GM18907 (cell line): ENCODE data around the gene CCDC78.

ENCODE experiments used
- ATAC-seq: cut with Tn5 transposase; IDR thresholded peaks from one replicate; pipeline ENCODE4 v1.9.1; 2021; ENCODE audit warnings: mild to moderate bottlenecking, moderate library complexity; ENCODE audit not compliant: unreplicated experiment

Gene CCDC78

GRCh38 chr16:726438-727290, at the start of gene CCDC78, which contains the start of gene HAGHL:
Gene CCDC78 (minus strand): TSS chr16:726443. CDS start chr16:726367, 76 bp downstream.
Gene HAGHL (plus strand): TSS chr16:727106. CDS start chr16:727510, 404 bp downstream.
- no peak for ATAC-seq

DNA sequence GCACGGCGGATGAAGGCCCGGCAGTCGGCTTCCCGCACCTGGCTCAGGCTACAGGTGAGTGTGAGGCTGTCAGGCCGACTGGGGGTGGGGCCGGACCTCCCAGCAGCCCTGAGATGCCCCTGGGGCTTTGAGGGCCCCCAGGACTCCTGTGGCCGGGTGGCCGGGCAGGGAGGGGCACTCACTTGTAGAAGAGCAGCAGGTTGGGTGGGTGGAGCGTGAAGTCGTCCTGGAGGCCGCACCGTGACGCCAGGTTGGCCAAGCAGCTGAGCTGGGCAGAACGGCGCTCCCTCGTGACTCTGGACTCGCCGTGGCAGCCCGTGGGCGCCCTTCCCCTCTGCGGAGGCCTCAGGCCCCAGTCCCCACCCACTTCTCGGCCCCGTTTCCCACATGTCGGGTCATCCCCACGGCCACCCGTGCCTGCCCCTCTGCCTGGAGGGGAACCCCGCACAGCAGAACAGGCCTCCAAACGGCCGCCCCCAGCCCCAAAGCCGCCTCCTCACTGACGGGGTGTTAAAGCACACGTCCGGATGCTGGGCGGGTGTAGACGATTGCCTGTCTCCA, 49.1 kb upstream of the CCDC78 start:
- no peak for ATAC-seq

DNA sequence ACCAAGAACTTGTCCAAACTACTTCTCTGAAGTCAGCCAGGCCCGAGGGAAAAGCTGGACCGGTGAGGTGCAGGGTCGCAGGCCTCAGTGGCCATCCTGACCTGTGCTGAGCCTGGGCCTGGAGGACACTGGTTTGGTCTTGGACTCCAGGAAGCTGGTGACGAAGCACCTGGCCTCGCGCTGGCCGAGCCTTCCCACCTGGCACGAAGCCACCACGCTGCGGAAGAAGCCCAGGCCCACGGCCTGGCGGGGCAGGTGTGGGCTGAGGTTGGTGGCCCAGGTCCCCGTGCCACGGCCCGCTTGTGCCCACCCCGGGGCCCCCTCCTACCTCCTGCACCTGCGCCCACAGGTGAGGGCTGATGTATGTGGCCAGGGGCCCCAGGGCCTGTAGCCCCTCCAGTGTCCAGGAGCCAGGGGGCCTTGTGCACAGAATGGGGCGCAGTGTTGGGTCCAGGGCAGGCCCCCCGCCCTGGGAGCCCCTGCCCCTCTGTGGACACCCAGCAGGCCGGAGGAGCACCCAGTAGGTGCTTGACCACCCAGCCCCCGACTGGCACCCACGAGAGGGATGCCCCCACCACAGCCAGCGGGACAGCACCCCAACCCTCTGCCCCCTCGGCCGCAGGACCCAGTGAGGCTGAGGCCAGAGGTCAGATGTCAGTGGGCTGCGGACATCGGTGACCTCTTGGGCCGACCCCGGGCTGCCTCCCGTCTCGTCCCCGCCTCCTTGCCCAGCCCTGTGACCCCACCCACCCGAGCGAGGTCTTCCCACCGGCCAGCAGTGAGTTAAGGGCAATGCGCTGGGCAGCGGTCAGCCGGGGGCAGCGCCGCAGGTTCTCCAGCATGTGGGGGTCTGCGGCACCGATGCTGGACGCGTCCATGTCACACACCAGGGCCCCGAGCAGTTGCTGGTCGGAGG, 48.1 kb upstream of the CCDC78 start:
- no peak for ATAC-seq

GRCh38 chr16:772959-773358, 46.7 kb upstream of the CCDC78 start:
- no peak for ATAC-seq

DNA sequence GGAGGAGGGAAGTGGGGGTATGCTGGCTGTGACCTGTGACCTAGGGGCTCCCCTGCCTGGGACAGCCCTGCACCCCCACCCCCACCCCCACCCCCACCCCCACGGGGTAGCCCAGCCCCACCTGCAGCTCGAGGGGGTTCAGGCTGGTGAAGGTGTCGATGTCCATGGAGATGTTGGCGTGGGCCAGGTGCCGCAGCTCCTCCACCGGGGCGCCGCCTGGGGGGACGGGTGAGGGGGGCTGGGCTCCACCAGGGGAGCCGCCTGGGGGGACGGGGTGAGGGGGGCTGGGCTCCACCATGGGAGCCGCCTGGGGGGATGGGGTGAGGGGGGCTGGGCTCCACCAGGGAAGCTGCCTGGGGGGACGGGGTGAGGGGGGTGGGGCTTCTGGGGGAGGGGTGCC, 44.2 kb upstream of the CCDC78 start:
- no peak for ATAC-seq

DNA sequence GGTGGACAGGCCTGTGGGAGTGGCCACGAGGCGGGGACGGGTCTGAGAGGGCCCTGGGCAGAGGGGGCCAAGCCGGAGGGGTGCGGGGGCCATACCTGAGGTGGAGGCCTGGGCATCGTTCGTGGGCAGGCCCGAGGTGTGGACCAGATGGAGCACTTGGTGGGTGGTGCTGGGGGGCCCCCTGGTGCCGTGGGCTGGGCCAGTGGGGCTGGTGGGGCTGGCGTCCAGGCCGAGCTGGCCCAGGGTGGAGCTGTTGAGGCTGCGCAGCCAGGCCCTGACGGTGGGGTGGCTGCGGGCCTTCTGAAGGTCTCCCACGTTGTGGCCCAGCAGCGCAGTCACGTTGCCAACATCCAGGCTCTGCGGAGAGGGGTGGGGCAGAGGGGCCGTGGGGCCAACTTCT, 43.7 kb upstream of the CCDC78 start:
- ATAC-seq: no peak

DNA sequence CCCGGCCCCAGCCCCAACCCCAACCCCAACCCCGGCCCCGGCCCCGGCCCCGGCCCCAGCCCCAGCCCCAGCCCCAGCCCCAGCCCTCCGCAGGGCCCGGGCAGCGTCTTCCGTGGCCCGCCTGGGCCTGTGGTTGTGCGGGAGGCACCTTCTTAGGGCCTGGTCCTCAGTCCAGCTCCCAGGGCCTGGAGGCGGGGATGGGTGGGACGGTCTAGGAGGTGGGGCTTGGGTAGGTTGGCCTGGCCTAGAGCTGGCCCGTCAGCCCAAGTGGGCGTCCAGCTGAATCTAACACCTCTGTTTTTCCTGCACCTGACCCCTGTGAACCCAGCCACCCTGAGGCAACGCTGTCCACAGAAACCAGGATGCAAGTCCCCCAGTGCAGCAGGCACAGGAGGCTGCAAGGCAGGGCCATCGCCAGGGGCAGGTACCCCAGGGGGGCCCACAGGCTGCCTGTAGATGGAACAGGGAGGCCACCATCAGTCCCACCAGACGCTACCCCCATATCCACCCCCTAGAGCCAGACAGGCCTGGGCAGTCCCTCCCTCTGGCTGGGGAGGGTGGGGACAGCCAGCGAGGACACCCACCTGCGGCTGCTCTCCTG, 43.0 kb upstream of the CCDC78 start:
- ATAC-seq: no peak

GRCh38 chr16:768428-768827, 42.2 kb upstream of the CCDC78 start:
- ATAC-seq: no peak

- no peak for ATAC-seq
Observed at GRCh38 chr16:767743-768235, 41.5 kb upstream of the CCDC78 start.

- ATAC-seq: no peak
Observed at GRCh38 chr16:766820-767640, 40.8 kb upstream of the CCDC78 start.

DNA sequence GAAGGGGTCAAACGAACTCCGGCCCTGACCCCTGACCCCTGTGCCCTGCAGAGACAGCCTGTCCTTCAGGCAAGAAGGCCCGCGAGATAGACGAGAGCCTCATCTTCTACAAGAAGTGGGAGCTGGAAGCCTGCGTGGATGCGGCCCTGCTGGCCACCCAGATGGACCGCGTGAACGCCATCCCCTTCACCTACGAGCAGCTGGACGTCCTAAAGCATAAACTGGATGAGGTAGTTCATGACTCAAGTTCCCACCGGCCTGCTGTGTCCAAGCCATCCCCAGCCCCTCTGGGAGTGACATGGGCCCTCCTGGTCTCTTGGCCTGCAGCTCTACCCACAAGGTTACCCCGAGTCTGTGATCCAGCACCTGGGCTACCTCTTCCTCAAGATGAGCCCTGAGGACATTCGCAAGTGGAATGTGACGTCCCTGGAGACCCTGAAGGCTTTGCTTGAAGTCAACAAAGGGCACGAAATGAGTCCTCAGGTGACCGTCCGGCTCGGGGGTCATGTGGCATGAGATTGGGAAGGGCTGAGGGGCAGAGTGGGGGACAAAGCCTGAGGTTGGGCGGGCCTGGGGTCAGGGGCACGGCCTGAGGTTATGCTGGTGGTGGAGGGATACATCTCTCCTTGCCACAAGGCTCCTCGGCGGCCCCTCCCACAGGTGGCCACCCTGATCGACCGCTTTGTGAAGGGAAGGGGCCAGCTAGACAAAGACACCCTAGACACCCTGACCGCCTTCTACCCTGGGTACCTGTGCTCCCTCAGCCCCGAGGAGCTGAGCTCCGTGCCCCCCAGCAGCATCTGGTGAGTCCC, 40.0 kb upstream of the CCDC78 start:
- ATAC-seq: no peak

- no peak for ATAC-seq
Observed at GRCh38 chr16:765488-765865, 39.2 kb upstream of the CCDC78 start.

GRCh38 chr16:764848-765487, 38.7 kb upstream of the CCDC78 start:
- ATAC-seq: no peak

- no peak for ATAC-seq
Observed at GRCh38 chr16:764184-764750, 38.0 kb upstream of the CCDC78 start.

- ATAC-seq: no peak
Observed at GRCh38 chr16:763369-764183, 37.3 kb upstream of the CCDC78 start.

DNA sequence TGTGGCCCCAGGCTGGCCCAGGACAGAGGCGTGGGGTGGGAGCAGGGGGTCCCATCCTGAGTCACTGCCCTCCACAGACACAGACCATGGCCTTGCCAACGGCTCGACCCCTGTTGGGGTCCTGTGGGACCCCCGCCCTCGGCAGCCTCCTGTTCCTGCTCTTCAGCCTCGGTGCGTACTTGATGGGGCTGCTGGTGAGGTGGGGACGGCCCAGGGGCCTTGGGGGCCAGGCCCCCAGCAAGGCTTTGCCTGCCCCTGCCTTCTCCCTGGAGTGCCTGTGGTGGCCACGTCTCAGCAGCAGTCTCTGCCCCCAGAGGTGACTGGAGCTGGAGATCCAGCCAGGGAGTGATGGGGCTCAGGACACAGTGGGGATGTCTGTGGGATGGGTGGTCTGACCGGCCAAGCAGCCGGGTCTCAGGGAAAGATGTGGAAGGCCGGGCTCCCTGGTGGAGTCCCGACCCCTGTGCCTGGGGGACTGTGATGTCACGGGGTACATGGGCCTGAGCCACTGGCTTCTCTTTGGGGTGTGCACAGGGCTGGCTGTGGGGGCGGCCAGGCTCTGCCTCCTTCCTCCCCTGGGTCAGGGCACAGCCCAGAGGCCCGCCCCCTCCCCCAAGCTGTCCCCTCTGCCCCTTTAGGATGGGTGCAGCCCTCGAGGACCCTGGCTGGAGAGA, 36.5 kb upstream of the CCDC78 start:
- no peak for ATAC-seq
